ENCODE results near the gene RBM25.
"Not testable (repeated sequence)": the region's sequence is repeated elsewhere in the genome, so short reads cannot be mapped to it uniquely, and the experiment has no call there.

Gene RBM25

GRCh38 chr14:73058224-73058921, at the start of gene RBM25:
RBM25 (plus strand) TSS chr14:73058534; CDS start chr14:73071642, 13,108 bp downstream.
- peak; percentile 100 for FAIRE-seq

DNA sequence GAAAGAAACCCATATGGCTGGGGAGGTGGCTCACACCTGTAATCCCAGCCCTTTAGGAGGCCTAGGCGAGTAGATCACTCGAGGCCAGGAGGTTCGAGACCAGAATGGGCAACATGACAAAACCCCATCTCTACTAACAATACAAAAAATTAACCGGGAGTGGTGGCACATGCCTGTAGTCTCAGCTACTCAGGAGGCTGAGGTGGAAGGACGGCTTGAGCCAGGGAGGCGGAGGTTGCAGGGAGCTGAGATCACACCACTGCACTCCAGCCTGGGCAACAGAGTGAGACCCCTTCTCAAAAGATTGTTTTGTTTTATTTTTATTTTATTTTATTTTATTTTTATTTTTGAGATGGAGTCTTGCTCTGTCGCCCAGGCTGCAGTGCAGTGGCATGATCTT, 47.1 kb upstream of the RBM25 start:
- not testable (repeated sequence) for FAIRE-seq; DNase-seq (ENCODE audit: insufficient read length, low spot score)

More at GRCh38 chr14:73058224-73058921, at the start of gene RBM25:
- DNase-seq (ENCODE audit: insufficient read length, low spot score), result peak; percentile 100

DNA sequence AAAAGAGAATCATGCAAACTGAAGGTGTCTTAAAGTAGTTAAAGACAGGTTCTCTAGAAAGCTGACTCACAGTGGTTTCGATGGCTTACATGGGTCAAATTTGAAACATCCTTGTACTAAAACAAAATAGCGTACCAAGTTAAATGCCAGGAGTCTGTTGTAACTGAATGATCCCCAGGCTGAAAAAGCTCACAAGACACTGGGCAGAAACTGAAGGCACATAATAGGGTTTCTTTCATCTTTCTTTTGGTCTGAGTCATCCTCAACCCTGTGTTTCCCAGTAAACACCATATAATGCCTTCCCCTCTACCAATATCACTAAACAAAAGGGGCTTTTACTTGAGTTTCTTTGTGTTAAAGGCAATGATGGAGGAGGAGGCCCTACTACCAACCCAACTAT, 44.2 kb upstream of the RBM25 start:
- FAIRE-seq (no peak), DNase-seq (ENCODE audit: insufficient read length, low spot score) (no peak)

DNA sequence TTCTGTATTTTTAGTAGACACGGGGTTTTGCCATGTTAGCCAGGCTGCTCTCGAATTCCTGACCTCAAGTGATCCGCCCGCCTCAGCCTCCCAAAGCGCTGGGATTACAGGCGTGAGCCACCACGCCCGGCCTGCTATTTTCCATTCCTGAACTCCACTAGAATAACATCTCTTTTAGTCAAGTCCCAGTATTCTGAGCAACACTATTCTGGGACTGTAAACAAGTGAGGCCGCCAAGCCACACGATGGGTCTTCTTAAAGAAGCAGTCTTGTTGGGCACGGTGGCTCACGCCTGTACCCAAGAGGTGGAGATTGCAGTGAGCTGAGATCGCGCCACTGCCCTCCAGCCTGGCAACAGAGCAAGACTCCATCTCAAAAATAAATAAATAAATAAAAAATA, 42.8 kb upstream of the RBM25 start:
- DNase-seq (ENCODE audit: insufficient read length, low spot score); FAIRE-seq: not testable (repeated sequence)

DNA sequence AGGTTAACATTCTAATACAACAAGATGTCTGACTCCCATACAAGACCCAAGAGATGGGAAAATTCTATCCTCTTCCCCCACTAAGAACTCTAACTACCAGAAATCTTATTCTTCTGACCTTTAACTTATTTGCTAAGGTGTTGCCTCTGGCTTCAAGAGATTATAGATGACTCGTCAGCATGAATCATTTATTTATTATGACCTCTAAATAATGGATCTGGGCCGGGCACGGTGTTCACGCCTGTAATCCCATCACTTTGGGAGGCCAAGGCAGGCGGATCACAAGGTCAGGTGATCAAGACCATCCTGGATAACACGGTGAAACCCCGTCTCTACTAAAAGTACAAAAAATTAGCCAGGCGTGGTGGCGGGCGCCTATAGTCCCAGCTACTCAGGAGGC, 42.3 kb upstream of the RBM25 start:
- not testable (repeated sequence) for DNase-seq (ENCODE audit: insufficient read length, low spot score)

DNA sequence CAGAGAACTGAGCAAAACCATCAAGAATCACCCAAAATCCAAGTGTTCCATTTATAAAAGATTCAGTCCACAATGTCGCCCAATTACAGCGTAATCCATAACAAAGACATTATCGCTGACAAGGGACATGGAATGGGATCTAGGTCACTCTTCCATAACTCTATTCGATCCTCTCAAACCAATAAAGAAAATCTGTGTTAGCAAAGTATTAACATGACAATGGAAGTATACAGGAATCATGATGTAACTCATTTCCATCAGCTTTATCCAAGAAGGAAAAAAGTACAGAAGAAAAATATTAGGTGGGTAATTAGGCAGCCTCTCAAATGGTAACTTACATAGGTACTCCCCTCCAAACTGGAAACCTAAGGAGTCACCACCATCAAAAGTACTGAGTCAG, 36.3 kb upstream of the RBM25 start:
- peak; percentile 51 for FAIRE-seq
- no peak for DNase-seq (ENCODE audit: insufficient read length, low spot score)

More for the DNA sequence above, 42.3 kb upstream of the RBM25 start:
- FAIRE-seq, result not testable (repeated sequence)

- no peak for FAIRE-seq
Measured at GRCh38 chr14:73025544-73025943, 32.8 kb upstream of the RBM25 start.

GRCh38 chr14:73026243-73026844, 32.0 kb upstream of the RBM25 start:
- no peak for FAIRE-seq
- no peak for DNase-seq (ENCODE audit: insufficient read length, low spot score)

More at GRCh38 chr14:73025544-73025943, 32.8 kb upstream of the RBM25 start:
- DNase-seq (ENCODE audit: insufficient read length, low spot score), result no peak

GRCh38 chr14:73026845-73027542, 31.3 kb upstream of the RBM25 start, which contains the start of gene ZFYVE1:
ZFYVE1 (minus strand) TSS chr14:73027106; CDS start chr14:73024508, 2,598 bp downstream.
- peak; percentile 100 for DNase-seq (ENCODE audit: insufficient read length, low spot score)
- peak; percentile 100 for FAIRE-seq

GRCh38 chr14:73027546-73027945, 30.8 kb upstream of the RBM25 start:
- FAIRE-seq, result no peak
- DNase-seq (ENCODE audit: insufficient read length, low spot score), result no peak

- DNase-seq (ENCODE audit: insufficient read length, low spot score) (no peak), FAIRE-seq (no peak)
Measured at GRCh38 chr14:73027984-73028383, 30.4 kb upstream of the RBM25 start.

- FAIRE-seq, result peak; percentile 78
- DNase-seq (ENCODE audit: insufficient read length, low spot score), result not testable (repeated sequence)
Measured at GRCh38 chr14:73036706-73037450, 21.5 kb upstream of the RBM25 start.

DNA sequence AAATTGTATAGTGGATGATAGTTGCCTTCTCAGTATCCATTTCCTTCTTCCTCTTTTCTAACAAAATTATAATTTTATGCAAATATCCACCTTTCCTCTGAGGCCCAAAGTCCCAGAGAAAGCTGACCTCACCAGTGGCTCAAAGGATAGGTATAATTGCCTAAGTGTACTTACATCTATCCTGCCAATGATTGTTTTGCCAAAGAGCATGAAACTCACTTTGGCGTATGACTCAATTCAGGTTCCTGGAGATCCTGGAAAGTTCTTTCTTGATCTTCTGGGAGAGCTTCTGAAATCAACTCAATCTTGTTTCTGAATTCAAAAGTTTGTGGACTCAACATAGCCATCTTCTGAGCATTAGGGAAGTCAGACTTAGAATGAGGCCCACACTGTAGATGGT, 10.5 kb upstream of the RBM25 start:
- FAIRE-seq (no peak), DNase-seq (ENCODE audit: insufficient read length, low spot score) (no peak)

DNA sequence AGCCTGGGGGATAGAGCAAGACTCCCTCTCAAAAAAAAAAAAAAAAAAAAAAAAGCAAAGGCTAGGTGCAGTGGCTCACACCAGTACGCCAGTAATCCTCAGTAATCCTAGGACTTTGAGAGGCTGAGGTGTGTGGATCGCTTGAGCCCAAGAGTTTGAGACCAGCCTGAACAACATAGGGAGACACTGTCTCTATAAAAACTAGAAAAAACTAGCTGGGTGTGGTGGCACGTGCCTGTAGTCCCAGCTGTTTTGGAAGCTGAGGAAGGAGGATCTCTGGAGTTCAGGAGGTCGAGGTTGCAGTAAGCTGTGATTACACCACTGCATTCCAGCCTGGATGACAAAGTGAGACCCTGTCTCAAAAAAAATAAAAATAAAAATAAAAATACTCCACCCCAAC, 8.9 kb upstream of the RBM25 start:
- FAIRE-seq, result no peak

GRCh38 chr14:73055251-73055650, 3.1 kb upstream of the RBM25 start:
- DNase-seq (ENCODE audit: insufficient read length, low spot score) (no peak), FAIRE-seq (no peak)

More for the DNA sequence above, 8.9 kb upstream of the RBM25 start:
- DNase-seq (ENCODE audit: insufficient read length, low spot score), result no peak

DNA sequence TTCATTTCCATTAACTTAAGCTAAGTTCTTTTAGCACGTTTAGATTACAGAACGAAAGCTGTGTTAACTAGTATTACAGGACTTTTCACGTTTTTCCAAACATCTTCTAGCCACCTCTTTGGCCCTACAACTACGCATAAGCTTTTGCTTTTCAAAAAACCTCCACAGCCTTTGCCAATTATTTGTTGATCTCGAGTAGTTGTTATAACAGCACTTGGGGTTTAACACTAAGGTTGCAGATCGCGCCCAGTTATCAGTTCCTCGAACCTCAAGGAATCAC, 450 bp upstream of the RBM25 start:
- DNase-seq (ENCODE audit: insufficient read length, low spot score), result no peak
- no peak for FAIRE-seq

DNA sequence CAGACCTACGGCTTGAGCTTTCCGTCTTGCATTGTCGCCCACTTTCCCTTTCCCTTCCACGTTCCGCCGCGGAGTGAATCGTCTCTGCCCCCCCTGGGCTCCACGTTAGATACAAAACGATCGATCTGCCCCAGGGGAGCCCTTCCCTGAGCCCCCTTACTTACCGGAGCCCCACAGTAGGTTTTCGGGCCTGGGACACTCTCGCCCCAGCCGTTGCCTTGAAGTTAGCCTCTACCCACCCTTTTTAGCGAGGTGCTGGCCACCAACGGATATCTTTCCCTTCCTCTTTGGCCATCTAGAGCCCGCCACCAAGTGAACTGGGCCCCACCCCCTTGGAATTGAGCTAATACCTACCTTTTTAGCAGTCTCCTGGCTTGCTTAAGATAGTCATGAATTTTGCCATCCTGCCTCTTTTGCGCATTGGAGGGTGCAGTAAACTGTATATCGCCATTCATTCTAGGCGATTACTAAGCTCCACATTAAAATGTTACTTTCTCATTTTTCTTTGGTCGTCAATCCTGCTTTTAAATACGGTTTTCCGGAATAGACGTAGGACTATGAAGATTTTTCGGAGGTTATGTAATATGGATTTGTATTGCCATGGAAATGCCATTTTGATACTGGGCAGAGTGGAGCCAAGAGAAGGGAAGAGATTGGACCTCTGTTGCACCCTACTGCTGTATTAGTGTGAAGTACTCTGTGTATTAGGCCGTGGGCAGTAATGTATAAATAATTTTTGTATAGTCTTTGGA, 764 bp downstream of the RBM25 start:
- DNase-seq (ENCODE audit: insufficient read length, low spot score) (peak; percentile 68), FAIRE-seq (peak; percentile 73)

- DNase-seq (ENCODE audit: insufficient read length, low spot score) (no peak), FAIRE-seq (no peak)
Measured at GRCh38 chr14:73069585-73069984, 11.3 kb downstream of the RBM25 start.

GRCh38 chr14:73091044-73091443, 32.7 kb downstream of the RBM25 start:
- peak; percentile 55 for FAIRE-seq
- no peak for DNase-seq (ENCODE audit: insufficient read length, low spot score)

DNA sequence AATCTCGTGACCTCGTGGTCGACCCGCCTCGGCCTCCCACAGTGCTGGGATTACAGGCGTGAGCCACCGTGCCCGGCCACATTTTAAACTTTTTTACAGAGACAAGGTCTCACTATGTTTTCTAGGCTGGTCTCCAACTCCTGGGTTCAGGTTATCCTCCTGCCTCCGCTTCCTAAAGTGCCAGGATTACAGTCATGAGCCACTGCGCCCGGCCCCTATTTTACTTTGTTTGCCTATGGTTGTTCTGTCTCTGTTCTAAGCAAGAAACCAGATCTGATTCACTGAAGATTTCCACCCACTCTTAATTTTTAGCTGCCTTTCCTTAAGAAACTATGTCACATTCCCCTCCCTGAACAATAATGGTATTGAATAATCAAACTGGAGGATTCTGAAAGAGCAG, 39.1 kb downstream of the RBM25 start:
- no peak for DNase-seq (ENCODE audit: insufficient read length, low spot score)

More for the DNA sequence above, 39.1 kb downstream of the RBM25 start:
- no peak for FAIRE-seq
